BE2C (cell line): ENCODE results near the gene NCR3LG1.

ENCODE experiments used
- DNase-seq: peaks from one replicate; pipeline ENCODE4 v3.0.0-alpha.2; 2020
- H3K27me3 ChIP-seq: fragments of 250-450 bp; sonication (Bioruptor Pico); 2 replicates; pipeline ENCODE4 v1.5.1; 2020; ENCODE audit warnings: mild to moderate bottlenecking
- H3K36me3 ChIP-seq: fragments of 250-450 bp; sonication (Bioruptor Pico); 2 replicates; pipeline ENCODE4 v1.5.1; 2020; ENCODE audit warnings: mild to moderate bottlenecking
- H3K4me1 ChIP-seq: fragments of 250-450 bp; sonication (Bioruptor Pico); 2 replicates; pipeline ENCODE4 v1.5.1; 2020
- H3K4me3 ChIP-seq: 2 replicates; pipeline ENCODE4 v1.5.1; 2011; ENCODE audit warnings: low read depth, low read length
- H3K9me3 ChIP-seq: fragments of 250-450 bp; sonication (Bioruptor Pico); 2 replicates; pipeline ENCODE4 v1.5.1; 2020
- CTCF ChIP-seq: IDR thresholded peaks from 2 replicates; pipeline ENCODE4 v1.5.1; 2012; ENCODE audit warnings: mild to moderate bottlenecking, low read depth, low read length

The NCR3LG1 gene

GRCh38 chr11:17400048-17400775 lies 48.6 kb downstream of the NCR3LG1 start:
- Histone ChIP-seq H3K36me3 (no peaks in the 10 kb centered on the region), H3K4me1 (no peaks in the 10 kb centered on the region), H3K4me3 (no peak overlapping the region), H3K27me3 (no peaks in the 10 kb centered on the region), H3K9me3 (no peaks in the 10 kb centered on the region)
- no peak for TF ChIP-seq CTCF
- DNase-seq, result no peak

GRCh38 chr11:17401316-17401715 lies 49.7 kb downstream of the NCR3LG1 start:
- Histone ChIP-seq H3K9me3 (no peaks in the 10 kb centered on the region), H3K4me3 (no peak overlapping the region), H3K36me3 (no peaks in the 10 kb centered on the region), H3K27me3 (no peaks in the 10 kb centered on the region), H3K4me1 (no peaks in the 10 kb centered on the region)
- TF ChIP-seq CTCF, result no peak
- no peak for DNase-seq

- no peaks in the 10 kb centered on the region for H3K9me3 ChIP-seq
- no peak overlapping the region for H3K4me3 ChIP-seq
- no peaks in the 10 kb centered on the region for H3K36me3 ChIP-seq
- no peak for DNase-seq
- no peaks in the 10 kb centered on the region for H3K27me3 ChIP-seq
- TF ChIP-seq CTCF, result no peak
- H3K4me1 ChIP-seq, result no peaks in the 10 kb centered on the region
These were observed 50.2 kb downstream of the NCR3LG1 start for GRCh38 chr11:17401841-17402240.

- H3K27me3 ChIP-seq, result no peaks in the 10 kb centered on the region
- H3K4me1 ChIP-seq, result no peaks in the 10 kb centered on the region
- DNase-seq, result no peak
- TF ChIP-seq CTCF, result no peak
- H3K36me3 ChIP-seq, result no peaks in the 10 kb centered on the region
- no peak overlapping the region for H3K4me3 ChIP-seq
- H3K9me3 ChIP-seq, result no peaks in the 10 kb centered on the region
These were observed 50.9 kb downstream of the NCR3LG1 start for GRCh38 chr11:17402486-17402885.

GRCh38 chr11:17403980-17404759 lies 52.6 kb downstream of the NCR3LG1 start:
- Histone ChIP-seq H3K4me1 (no peaks in the 10 kb centered on the region), H3K36me3 (no peaks in the 10 kb centered on the region), H3K27me3 (no peaks in the 10 kb centered on the region), H3K4me3 (no peak overlapping the region), H3K9me3 (no peaks in the 10 kb centered on the region)
- no peak for TF ChIP-seq CTCF
- DNase-seq, result no peak
